Esophagus muscularis mucosa (tissue), 4 donors: ENCODE data around the gene PRUNE1. TPM values are rescaled to one million over a fixed set of nuclear protein-coding genes. Genes with fewer than 3 reads are reported as not detected.

Experiments used
- DNase-seq: peaks from one replicate; pipeline ENCODE4 v3.0.0-alpha.2; 2017; ENCODE audit errors: extremely low spot score
- H3K27ac ChIP-seq, 4 donors: fragments of 200-600 bp; sonication (generic); replicated peaks in 1 of 4; 1 replicate in 3 of 4; 2 replicates in 1 of 4; pipeline ENCODE4 v1.5.1; 2016 to 2019; ENCODE audit warnings: mild to moderate bottlenecking in 1 of 4
- H3K27me3 ChIP-seq, 4 donors: fragments of 200-600 bp; sonication (generic); one replicate each; pipeline versions ENCODE4 v1.5.1 to v1.6.0; 2016 to 2019
- H3K36me3 ChIP-seq, 4 donors: fragments of 200-600 bp; sonication (generic); one replicate each; pipeline ENCODE4 v1.5.1; 2016 to 2019
- H3K4me1 ChIP-seq, 4 donors: fragments of 200-600 bp; sonication (generic); one replicate each; pipeline ENCODE4 v1.5.1; 2016 to 2019
- H3K4me3 ChIP-seq, 4 donors: fragments of 200-600 bp; sonication (generic); 1 replicate in 2 of 4; 2 replicates in 2 of 4; pipeline ENCODE4 v1.5.1; 2016 to 2019; ENCODE audit warnings: mild to moderate bottlenecking in 4 of 4, moderate library complexity in 1 of 4
- H3K9me3 ChIP-seq, 4 donors: fragments of 200-600 bp; sonication (generic); 1 replicate in 3 of 4; 2 replicates in 1 of 4; pipeline ENCODE4 v1.5.1; 2016 to 2019
- CTCF ChIP-seq, 3 experiments: fragments of 200-600 bp in 2 of 3; fragments of 450-650 bp in 1 of 3; sonication (generic) in 2 of 3; IDR thresholded peaks; one replicate each; pipeline ENCODE4 v1.5.1; 2017 to 2019; ENCODE audit warnings: antibody characterized with exemption in 3 of 3, mild to moderate bottlenecking in 2 of 3, moderate library complexity in 1 of 3
- EP300 ChIP-seq: sonication (generic); formaldehyde crosslinking; IDR thresholded peaks from one replicate; pipeline ENCODE4 v1.6.1; 2017; ENCODE audit warnings: antibody characterized with exemption
- POLR2A ChIP-seq: fragments of 450-650 bp; IDR thresholded peaks from one replicate; pipeline ENCODE4 v1.6.1; 2017; ENCODE audit warnings: antibody characterized with exemption, moderate library complexity, mild to moderate bottlenecking, low read depth
- POLR2AphosphoS5 ChIP-seq, 2 donors: sonication (generic); formaldehyde crosslinking; IDR thresholded peaks; one replicate each; pipeline ENCODE4 v1.6.1; 2017; ENCODE audit warnings: antibody characterized with exemption in 2 of 2
- WGBS: methylation state at CpG from one replicate; pipeline ENCODE4 v1.1.5; 2018; 5-methylcytosine and 5-hydroxymethylcytosine counted together
- intact Hi-C: fragments of 100-400 bp; cut with DNase I; formaldehyde crosslinking; loops from one replicate; pipeline ENCODE4 v1.15.1; 2023
- total RNA-seq, 4 donors: library from RNA; depleted of rRNA; stranded (reverse); fragments of >200 nt; gene quantifications; one replicate each; pipeline versions ENCODE4 v1.1.0 to v1.2.1, GENCODE V29; 2016

Gene PRUNE1
- total RNA-seq, 4 donors from 2014 or later: 17.4 to 40.7 (median 23.1) TPM

DNA sequence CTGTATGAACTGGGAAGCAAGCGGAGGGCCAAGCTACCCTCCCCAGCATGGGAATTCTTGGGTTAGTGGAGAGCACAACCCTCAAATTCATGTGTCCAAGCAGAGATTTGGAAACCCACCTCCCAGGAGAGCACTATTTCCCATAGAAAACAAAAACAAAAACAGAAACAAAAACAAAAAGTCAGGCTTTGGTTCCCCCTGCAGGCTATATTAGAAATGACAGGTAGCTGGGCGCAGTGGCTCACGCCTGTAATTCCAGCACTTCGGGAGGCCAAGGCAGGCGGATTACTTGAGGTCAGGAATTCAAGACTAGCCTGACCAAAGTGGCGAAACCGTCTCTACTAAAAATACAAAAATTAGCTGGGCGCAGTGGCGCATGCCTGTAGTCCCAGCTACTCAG is 12.4 kb upstream of the PRUNE1 start:
- intact Hi-C loops: no loop called here
- H3K27me3 ChIP-seq: no peaks in the 10 kb centered on the region
- H3K27ac ChIP-seq: peak overlapping the region; percentile 41 to 64 (median 58)
- H3K36me3 ChIP-seq: peaks cover 32 to 45% (median 39%) of the 10 kb centered on the region in 4 donors
- TF ChIP-seq EP300: no peak
- TF ChIP-seq POLR2AphosphoS5 (IDR thresholded peaks at IDR 0.05): peak in 1 of 2 donors; percentile 19
- no peak for TF ChIP-seq POLR2A
- TF ChIP-seq CTCF (IDR thresholded peaks at IDR 0.05): peak; percentile 74 to 88 (median 81)
- H3K4me1 ChIP-seq: peaks cover 11 to 16% (median 14%) of the 10 kb centered on the region in 4 donors
- H3K9me3 ChIP-seq: no peaks in the 10 kb centered on the region
- H3K4me3 ChIP-seq: peak overlapping the region in 1 of 4 donors; percentile 11
- 33% methylated on average over 9 of the region's 9 CpGs for WGBS
- DNase-seq: no peak

GRCh38 chr1:150997126-150997872 is 10.9 kb upstream of the PRUNE1 start:
- TF ChIP-seq POLR2A: no peak
- TF ChIP-seq POLR2AphosphoS5 (IDR thresholded peaks at IDR 0.05): no peak
- no peak for TF ChIP-seq EP300
- TF ChIP-seq CTCF (IDR thresholded peaks at IDR 0.05): no peak
- intact Hi-C loops: no loop called here
- Histone ChIP-seq H3K27ac (no peak overlapping the region), H3K4me1 (peaks cover 19 to 26% (median 22%) of the 10 kb centered on the region in 4 donors), H3K4me3 (no peak overlapping the region), H3K9me3 (no peaks in the 10 kb centered on the region), H3K27me3 (no peaks in the 10 kb centered on the region), H3K36me3 (peaks cover 32 to 59% (median 51%) of the 10 kb centered on the region in 4 donors)
- WGBS: 92% methylated on average over 19 of the region's 20 CpGs
- no peak for DNase-seq

- no peak overlapping the region for H3K4me3 ChIP-seq
- no peak overlapping the region for H3K27ac ChIP-seq
- no peak for TF ChIP-seq EP300
- TF ChIP-seq POLR2AphosphoS5 (IDR thresholded peaks at IDR 0.05): no peak
- no peak for TF ChIP-seq POLR2A
- no peak for TF ChIP-seq CTCF (IDR thresholded peaks at IDR 0.05)
- H3K4me1 ChIP-seq: peaks cover 25 to 33% (median 29%) of the 10 kb centered on the region in 4 donors
- DNase-seq: no peak
- H3K27me3 ChIP-seq: no peaks in the 10 kb centered on the region
- no peaks in the 10 kb centered on the region for H3K9me3 ChIP-seq
- 70% methylated on average over 4 of the region's 5 CpGs for WGBS
- intact Hi-C loops: no loop called here
- peaks cover 32 to 64% (median 55%) of the 10 kb centered on the region in 4 donors for H3K36me3 ChIP-seq
Observed at GRCh38 chr1:150997949-150998348, 10.3 kb upstream of the PRUNE1 start.

GRCh38 chr1:150999051-150999674 is 9.1 kb upstream of the PRUNE1 start:
- TF ChIP-seq POLR2AphosphoS5 (IDR thresholded peaks at IDR 0.05): no peak
- no peak for TF ChIP-seq POLR2A
- TF ChIP-seq EP300: no peak
- TF ChIP-seq CTCF (IDR thresholded peaks at IDR 0.05): no peak
- intact Hi-C loops: no loop called here
- DNase-seq: no peak
- no peaks in the 10 kb centered on the region for H3K9me3 ChIP-seq
- peaks cover 32 to 64% (median 55%) of the 10 kb centered on the region in 4 donors for H3K36me3 ChIP-seq
- H3K4me3 ChIP-seq: no peak overlapping the region
- peak overlapping the region in 1 of 4 donors; percentile 24 for H3K27ac ChIP-seq
- H3K4me1 ChIP-seq: peaks cover 37 to 45% (median 41%) of the 10 kb centered on the region in 4 donors
- no peaks in the 10 kb centered on the region for H3K27me3 ChIP-seq
- WGBS: 79% methylated on average over 14 of the region's 17 CpGs
